Uterus (tissue), 2 donors: ENCODE measurements around the gene FCRLB.
A peak's percentile ranks its signal among the peaks of the same experiment; 100 is the strongest.

ENCODE experiments used
- POLR2A ChIP-seq, 2 donors: fragments of 450-650 bp; IDR thresholded peaks; one replicate each; pipeline ENCODE4 v1.6.1; 2016; ENCODE audit warnings: antibody characterized with exemption in 2 of 2, mild to moderate bottlenecking in 1 of 2, moderate library complexity in 1 of 2
- TF ChIP-seq, protein P1 (sequence below), 4 experiments: fragments of 200-600 bp in 2 of 4; fragments of 450-650 bp in 2 of 4; sonication (generic) in 2 of 4; IDR thresholded peaks; one replicate each; pipeline ENCODE4 v1.5.1; 2016 to 2019; ENCODE audit warnings: antibody characterized with exemption in 4 of 4, mild to moderate bottlenecking in 2 of 4, moderate library complexity in 1 of 4

GRCh38 chr1:161725908-161726472 lies 4.6 kb downstream of the FCRLB start:
- TF ChIP-seq, protein P1, sequence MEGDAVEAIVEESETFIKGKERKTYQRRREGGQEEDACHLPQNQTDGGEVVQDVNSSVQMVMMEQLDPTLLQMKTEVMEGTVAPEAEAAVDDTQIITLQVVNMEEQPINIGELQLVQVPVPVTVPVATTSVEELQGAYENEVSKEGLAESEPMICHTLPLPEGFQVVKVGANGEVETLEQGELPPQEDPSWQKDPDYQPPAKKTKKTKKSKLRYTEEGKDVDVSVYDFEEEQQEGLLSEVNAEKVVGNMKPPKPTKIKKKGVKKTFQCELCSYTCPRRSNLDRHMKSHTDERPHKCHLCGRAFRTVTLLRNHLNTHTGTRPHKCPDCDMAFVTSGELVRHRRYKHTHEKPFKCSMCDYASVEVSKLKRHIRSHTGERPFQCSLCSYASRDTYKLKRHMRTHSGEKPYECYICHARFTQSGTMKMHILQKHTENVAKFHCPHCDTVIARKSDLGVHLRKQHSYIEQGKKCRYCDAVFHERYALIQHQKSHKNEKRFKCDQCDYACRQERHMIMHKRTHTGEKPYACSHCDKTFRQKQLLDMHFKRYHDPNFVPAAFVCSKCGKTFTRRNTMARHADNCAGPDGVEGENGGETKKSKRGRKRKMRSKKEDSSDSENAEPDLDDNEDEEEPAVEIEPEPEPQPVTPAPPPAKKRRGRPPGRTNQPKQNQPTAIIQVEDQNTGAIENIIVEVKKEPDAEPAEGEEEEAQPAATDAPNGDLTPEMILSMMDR (IDR thresholded peaks at IDR 0.05), result peak; percentile 17 to 58 (median 43)
- peak in 1 of 2 donors; percentile 6 for TF ChIP-seq POLR2A (IDR thresholded peaks at IDR 0.05)
